Putamen (tissue), 1 donor: ENCODE results near the gene NID2.
A peak's percentile ranks its signal among the peaks of the same experiment; 100 is the strongest.

Experiments
- DNase-seq: peaks from one replicate; pipeline ENCODE4 v3.0.0-alpha.2; 2016; ENCODE audit warnings: low spot score

NID2 gene

DNA sequence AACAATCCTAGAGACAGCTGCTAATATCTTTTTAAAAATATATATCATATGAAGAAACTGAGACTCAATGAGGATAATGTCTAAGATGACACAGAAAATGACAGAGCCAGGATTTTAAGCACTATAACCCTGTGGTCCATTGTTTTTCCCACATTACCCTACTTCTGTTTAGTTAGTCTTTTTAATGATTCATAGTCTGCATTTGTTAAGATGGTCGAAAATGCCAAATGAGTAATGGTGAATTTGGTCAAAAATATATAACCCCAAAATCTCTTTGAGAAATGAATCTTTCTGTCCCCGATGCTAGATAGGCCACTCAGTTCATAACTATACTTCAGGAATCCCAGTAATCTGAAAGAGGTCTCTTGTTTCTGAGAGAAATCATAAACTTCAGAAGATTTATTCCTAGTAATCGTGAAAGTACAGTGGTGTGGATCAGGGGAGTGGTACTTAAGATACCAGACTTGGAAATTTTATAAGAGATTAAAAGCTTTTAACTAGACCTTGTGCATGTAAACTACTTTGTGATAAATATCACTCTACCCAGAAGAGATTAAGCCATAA lies 68.8 kb downstream of the NID2 start:
- no peak for DNase-seq

DNA sequence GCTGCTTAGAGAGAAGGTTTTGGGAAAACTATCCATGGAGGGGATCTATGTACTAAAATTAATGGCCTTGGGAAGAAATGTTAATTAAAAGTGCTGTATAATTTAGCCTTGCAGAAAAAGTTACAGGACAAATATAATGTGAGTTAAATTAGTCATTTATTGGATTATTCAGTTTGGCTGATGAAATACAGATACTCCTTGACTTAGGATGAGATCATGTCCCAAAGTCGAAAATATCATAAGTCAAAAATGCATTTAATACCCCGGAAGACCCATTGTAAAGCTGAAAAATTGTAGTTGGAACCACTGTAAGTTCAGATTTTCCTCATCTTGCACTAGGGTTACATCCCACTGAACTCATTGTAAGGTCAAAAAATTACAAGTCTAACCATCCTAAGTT lies 69.8 kb downstream of the NID2 start:
- DNase-seq: no peak

DNA sequence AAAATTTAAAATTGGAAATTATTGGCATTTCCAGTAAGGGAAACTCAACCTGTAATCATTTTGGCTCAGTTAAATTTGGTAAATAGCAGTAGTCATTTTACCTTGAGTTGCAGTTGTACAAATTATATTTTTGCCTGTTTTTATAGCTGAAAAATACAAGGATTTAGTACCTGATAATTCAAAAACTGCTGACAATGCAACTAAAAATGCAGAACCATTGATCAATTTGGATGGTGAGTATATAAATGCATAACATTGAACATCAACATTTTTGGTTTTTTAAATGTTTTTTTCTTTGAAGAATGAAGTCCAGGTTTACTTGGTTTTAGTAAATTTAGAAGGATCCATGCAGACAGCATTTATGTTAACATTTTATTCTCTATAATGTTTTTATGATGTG lies 70.5 kb downstream of the NID2 start:
- no peak for DNase-seq

DNA sequence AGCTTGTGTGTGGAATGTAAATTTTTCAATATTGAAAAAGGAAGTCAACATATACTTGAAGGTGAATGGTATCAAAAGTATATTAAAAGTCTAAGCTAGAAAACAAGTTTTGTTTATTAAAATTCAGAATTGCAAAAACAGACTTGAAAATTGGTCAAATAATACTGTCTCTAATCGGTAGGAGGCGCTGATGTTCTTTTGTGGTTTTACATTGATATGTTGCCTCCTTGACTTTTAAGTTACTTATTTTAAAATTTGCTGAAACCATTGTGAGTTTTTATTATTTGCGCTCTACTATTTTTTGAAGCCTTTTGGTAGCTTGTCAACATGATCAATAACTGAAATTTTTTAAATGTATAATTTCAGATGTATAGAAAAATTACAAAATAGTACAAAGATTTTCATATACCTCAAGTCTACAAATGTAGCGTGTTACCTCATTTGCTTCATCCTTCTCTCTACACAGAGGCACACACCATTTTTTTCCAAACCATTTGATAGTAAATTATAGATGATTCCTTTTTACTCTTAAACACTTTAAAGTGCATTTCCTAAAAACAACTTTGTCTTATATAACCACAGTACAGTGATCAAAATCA lies 72.6 kb downstream of the NID2 start:
- no peak for DNase-seq

DNA sequence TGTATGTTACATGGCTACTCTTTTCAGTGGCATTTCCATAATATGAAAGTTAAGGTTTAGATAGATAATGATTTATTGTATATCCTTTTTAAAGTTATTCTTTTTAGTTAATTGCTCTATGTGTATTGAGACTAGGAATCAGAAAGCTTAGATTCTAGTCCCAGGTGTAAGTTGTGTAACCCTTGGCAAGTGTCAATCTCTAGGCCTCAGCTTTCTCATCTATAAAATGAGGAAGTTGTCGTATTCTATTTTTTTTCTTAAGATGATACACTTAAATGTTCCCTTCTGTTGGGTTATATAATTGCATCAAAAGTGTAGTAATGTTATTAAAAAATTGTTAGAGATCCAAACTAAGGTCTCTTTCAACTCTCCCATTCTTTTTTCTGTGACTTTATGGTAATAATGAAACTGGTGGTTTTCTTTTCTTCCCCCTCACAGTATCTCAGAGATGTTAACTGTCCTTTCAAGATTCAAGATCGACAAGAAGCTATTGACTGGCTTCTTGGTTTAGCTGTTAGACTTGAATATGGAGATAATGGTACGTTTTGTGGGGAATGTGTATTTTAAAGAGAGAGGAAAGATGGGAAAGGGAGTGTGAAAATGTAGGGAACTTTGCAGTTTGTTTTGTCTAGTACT lies 75.5 kb downstream of the NID2 start:
- DNase-seq: no peak

DNA sequence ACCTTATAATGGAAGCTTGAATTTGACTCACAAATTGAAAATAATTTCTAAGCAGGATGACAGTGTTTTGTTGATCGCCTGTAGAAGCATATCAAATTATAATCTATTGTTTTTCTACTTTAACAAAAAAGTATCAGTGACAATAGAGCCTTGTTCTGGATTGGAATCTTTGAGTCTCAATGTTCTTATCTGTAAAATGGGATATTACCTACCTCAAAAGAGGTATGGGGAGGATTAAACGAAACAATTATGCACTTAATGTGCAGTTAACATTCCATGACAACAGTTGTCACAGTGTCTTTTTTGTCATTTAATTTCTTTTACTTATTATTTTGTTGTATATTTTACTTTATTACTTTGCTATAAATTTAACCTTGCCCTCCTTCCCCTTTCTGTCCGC lies 78.4 kb downstream of the NID2 start:
- DNase-seq: no peak

DNA sequence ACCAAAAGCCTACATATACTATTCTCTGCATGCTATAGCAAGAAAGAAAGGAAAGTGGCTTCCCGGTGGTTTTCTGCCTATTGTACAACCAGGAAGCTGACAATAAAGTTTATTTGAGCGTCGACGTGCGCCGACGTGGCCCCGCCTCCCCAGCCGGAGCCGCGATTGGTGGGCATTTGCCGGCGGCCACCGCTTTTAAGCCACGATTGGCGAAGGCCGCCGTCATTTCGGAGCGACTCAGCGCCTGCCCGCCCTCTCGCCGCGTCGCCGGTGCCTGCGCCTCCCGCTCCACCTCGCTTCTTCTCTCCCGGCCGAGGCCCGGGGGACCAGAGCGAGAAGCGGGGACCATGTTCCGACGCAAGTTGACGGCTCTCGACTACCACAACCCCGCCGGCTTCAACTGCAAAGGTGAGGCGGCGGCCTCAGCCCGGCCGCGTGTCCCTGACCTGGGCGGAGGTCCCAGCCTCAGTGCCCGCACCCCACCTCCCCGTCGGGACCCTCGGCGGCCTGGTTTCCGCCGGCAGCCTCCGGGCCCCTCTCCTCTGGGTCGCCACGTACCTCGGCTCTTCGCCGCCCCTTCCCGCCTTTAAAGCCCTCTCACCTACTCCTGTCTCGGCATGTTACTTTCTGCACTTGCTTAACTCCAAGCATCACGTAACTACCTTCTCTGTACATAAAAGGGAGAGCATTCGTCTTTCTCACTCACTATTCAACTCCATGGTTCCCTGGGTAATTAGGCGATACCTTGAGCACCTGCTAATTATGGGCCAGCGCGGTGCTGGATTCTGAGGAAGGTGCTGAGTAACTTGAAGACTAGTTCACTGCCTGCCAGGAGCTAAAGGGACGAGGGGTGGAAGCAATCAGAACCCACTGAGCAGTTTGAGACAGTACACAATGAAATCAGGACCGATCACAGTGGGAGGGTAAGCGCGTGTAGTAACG lies 79.3 kb downstream of the NID2 start, which contains the start of gene RTRAF:
RTRAF (plus strand) TSS at position 254 of the 942 bp plus-strand sequence; CDS start at position 348, 94 bp downstream.
- DNase-seq: peak; percentile 93

DNA sequence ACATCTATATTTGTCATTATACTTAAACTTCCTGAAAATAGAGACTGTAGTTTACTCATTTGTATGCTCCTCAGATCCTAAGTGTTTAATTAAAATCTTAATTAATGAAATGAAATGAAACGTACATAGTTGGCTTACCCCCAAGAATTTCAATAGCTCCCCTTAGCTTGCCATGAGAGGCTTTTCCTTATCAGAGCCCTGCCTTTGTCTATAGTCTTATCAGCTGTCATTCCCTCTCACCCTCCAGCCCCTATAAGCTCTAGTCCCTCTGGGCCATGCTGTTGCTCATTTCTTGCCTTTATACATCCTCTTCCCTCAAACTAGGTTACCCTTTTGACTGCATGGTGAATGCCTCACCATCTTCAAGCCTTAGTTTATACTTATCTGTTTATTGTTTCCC lies 80.6 kb downstream of the NID2 start:
- no peak for DNase-seq

DNA sequence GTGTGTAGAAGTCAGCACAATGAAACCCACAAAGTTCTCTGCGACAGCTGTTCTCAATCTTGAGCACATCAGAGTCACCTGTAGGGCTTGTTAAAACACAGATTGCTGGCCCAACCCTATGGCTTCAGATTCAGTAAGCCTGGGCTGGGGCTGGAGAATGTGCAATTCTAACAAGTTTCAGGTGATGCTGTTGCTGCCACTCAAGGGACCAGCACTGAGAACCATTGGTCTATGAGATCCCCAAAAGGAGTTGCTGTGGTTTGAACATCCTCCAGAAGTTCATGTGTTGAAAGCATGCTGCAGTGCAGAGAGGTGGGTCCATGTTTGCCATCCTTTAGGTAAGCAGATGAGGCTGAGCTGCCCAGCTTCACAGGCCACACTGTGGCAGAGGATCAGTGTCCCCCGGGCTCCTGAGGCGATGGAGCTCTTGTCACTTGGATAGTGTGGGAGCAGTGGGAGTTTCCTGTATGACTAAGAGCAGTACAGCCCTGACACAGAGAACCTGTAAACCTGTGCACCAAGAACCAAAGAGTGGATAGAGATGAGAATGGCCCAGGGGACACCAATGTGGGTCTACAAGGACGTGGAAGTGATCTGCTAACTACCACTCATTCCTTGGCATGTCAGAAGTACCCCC lies 87.5 kb downstream of the NID2 start:
- DNase-seq: no peak

DNA sequence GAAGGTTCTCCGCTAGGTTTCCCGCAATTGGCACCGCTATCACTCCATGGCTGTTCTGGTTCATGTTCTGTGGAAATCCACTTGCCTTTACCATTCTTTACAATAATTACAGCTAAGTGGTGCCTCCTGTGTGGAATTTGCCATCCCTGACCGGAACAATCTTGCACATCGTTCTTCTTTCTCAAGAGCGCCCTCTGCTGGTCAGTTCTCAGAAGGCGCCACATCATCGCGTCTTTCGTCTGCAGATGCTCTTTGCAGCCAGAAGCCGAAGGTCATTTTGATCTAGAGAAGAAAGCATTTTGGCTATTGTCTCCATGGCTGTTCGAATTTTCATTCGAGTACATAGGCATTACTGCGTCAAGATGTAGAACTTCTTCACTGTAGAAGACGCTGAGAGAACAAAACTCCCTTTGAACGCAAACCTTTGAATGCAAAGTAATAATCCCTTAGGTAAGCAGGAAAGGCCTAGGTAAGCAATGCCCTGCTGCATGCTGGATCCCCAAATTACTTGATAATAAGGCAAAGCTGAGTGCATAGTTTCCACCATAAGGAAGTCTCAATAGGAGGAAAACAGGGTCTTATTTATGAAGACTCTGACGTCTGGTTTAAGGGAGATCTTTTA lies 89.7 kb downstream of the NID2 start:
- DNase-seq: peak; percentile 73

DNA sequence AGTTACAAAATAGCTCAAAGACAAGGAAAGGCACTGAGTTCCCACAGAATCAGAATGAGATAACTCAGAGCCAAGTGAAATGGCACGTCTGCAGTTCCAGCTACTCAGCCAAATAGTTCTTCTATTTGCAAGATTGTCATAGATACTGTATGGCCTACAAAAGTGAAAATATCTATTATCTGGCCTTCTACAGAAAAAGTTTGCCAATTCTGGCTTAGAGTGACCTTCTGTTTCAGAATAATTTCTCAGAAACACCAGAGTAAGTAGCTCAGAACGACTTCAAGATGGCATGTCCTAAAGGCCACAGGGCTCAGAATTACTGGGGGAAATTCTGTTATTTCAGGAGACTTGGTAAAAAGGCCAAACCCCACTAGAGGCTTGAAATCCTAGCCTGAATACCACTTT lies 90.2 kb downstream of the NID2 start:
- DNase-seq: no peak

DNA sequence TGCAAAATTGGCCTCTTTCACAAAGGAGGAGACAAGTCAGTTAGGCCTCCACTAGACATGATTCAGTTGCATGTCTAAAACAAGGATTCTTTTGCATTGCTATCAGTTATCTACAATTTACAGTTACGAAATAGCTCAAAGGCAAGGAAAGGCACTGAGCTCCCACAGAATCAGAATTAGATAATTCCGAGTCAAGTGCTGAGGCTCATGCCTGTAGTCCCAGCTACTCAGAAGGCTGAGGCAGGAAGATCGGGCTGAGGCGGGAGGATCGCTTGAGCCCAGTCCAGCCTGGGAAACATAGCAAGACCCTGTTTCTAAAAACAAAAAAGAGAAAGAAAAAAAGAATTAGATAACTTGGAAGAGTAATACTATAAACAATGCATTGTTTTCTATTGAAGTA lies 91.8 kb downstream of the NID2 start:
- DNase-seq: no peak

DNA sequence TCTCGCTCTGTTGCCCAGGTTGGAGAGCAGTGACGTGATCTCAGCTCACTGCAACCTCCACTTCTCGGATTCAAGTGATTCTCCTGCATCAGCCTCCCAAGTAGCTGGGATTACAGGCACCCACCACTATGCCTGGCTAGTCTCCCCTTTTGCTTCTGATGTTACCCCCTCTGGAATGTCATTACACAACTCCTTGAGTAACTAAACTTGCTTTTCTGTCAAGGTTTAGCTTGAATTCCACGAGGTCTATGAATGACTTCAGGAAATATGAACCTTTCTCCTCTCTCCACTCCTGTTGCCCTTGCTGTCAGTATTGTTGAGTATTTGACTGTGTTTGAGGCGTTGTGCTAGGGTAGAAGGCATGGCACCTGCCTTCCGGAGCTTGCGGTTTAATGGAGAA lies 96.3 kb downstream of the NID2 start:
- no peak for DNase-seq

DNA sequence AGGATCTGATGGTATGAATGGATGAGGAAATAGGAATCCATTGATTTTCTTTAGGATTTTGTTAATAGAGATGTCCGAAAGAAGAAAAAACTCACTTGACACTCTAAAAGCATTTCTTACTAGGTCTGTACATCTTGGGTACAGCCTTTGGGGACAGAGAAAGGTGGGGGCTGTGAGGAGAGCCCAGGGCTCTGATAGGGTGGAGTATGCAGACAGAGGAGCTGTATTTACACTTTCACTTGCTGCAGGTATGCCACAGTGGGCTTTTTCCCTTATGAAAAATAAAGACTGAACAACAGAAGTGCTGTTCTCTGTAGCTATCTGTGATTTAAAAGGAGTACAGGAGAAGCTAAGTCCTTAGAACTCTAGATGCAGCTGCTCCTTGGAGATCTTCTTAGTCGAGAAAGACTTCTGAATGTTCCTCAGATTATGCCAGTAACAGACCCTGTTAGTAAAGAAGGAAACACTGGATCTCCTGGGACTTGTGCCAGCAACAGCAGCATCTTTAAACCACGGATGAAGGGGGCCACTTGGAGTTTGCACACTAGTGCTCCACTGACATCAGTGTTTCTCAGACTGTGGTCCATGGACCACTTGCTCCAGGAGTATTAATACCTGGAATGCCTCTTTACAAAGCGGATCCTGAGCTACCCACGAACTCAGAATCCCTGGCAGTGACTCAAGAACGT lies 98.9 kb downstream of the NID2 start:
- no peak for DNase-seq

DNA sequence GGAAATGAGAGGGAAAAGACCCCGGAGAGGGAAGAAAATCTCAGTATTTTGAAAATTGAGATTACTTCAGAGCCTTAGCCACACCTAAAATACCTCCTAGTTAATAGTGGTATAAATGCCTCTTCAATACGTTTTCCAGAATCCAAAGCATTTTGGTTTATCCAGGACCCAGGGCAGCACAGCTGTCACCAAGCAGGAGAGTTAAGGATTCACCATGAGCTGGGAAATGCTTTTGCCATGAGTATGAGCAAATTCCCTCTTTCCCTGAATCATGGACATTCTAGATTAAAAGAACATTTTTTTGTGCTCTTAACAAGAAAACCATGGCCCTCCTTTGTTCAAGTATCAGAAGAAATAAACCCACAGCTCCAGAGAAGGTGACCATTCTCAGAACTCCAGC lies 101.3 kb downstream of the NID2 start:
- DNase-seq: no peak

DNA sequence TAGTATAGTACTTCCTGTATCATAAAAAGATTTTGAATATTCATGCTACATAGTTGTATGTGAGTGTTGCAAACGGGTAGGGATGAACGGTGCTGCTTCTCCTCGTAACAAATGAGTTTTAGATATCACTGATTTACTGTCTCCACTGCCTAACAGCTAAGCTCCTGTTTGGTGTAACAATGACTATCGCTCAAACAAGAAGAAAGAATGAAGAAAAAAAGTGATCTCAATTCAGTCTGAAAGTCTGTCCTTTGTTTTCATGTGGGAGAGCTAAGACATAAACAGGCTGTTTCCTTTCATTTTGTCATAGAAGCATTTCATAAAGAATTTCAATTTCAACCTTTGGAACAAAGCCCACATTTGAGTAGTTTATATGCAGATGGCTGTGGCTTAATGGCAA lies 105.6 kb downstream of the NID2 start:
- no peak for DNase-seq

DNA sequence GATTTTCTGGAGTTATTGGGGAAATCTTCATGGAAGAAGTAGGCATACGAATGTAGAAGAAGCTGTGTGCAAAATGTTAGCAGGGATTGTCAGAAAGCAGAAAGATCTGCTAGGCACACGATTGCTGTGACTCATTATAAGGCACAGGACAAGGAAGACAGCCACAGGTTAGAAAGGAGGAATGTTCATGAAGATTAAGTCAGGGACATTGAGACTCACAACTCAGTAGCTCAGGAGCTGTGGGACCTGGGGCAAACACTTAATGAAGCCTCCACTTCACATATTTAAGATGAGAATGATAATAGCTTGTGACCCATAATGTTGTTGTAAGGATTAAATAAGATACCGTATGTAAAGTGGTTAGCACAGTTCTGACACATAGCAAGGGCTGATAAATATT lies 106.1 kb downstream of the NID2 start:
- no peak for DNase-seq

DNA sequence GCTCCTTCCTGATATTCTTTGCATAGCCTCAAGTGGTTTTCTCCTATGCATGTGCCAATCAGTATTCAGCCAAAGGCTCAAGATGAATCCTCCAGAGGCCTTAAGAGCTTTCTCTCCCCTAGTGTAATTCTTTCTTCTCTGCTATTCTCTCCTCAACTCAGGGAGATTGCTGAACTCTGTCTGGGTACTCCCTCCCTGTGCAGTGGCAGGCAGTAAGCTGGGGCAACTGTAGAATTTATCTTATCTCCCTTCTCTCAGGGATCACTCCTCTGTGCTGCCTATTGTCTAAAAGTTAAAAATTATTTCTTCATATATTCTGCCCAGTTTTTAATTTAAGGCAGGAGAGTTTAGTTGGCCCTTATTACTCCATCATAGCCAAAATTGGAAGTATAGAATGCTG lies 108.0 kb downstream of the NID2 start:
- no peak for DNase-seq

DNA sequence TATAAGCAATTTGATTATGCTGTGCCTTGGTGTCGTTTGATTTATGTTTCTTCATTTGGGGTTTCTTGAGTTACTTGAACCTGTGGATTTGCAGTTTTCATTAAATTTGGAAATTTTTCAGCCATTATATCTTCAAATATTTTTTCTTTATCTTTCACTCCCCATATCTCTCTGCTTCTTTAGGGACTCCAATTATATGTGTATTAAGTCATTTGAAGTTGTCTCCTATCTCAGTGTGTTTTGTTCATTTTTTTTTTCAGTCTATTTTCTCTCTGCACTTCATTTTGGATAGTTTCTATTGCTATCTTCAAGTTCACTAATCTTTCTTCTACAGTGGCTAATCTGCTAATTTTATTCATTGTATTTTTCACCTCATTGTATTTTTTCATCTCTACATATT lies 108.9 kb downstream of the NID2 start:
- DNase-seq: no peak

DNA sequence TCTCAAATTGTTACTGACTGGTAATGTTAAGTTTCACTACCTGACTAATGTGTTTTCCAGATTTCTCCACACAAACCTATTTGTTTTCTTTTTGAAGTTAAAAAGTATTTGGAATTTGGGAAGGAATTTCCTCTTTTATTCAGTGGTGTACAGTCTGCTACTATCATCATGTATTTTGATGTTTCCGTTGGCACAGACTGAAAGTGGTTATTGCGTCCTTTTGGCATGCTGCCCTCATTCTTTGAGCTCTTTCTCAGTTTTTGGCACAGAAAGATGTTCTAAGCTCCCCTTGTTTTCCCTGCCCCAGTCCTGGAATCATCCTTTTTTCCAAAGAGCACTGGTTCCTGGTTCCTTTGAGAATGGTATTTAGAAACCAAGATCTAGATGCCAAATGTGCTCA lies 110.9 kb downstream of the NID2 start:
- no peak for DNase-seq
